GM21381 (cell line): ENCODE results near the gene FAM222B.
A peak's percentile ranks its signal among the peaks of the same experiment; 100 is the strongest.
"Not testable (repeated sequence)": the region's sequence is repeated elsewhere in the genome, so short reads cannot be mapped to it uniquely, and the experiment has no call there.

Experiments used
- ATAC-seq: cut with Tn5 transposase; IDR thresholded peaks from one replicate; pipeline ENCODE4 v1.9.1; 2021; ENCODE audit warnings: mild to moderate bottlenecking, moderate library complexity; ENCODE audit not compliant: unreplicated experiment

Gene FAM222B

GRCh38 chr17:28734712-28735241 lies 107.8 kb downstream of the FAM222B start:
- ATAC-seq: no peak

- ATAC-seq: no peak
These were observed 109.2 kb downstream of the FAM222B start for GRCh38 chr17:28733346-28733745.

GRCh38 chr17:28729950-28730330 lies 112.7 kb downstream of the FAM222B start:
- ATAC-seq: no peak

- ATAC-seq: peak; percentile 37
These were observed 114.0 kb downstream of the FAM222B start, which contains the start of gene NEK8 for GRCh38 chr17:28728364-28729200. NEK8 (plus strand) TSS chr17:28728788; CDS start chr17:28728814, 26 bp downstream.

GRCh38 chr17:28726627-28727491 lies 115.7 kb downstream of the FAM222B start:
- peak; percentile 38 for ATAC-seq

GRCh38 chr17:28726226-28726626 lies 116.4 kb downstream of the FAM222B start, which contains the start of gene TLCD1:
TLCD1 (minus strand) TSS chr17:28726233; CDS start chr17:28726097, 136 bp downstream.
- peak; percentile 7 for ATAC-seq

- peak; percentile 5 for ATAC-seq
These were observed 116.8 kb downstream of the FAM222B start for GRCh38 chr17:28725660-28726225.

GRCh38 chr17:28725166-28725659 lies 117.4 kb downstream of the FAM222B start:
- ATAC-seq: no peak

- no peak for ATAC-seq
These were observed 118.0 kb downstream of the FAM222B start for GRCh38 chr17:28724500-28725165.

GRCh38 chr17:28723836-28724499 lies 118.6 kb downstream of the FAM222B start:
- ATAC-seq: not testable (repeated sequence)

- ATAC-seq: no peak
These were observed 119.3 kb downstream of the FAM222B start for GRCh38 chr17:28723159-28723835.

GRCh38 chr17:28722417-28723158 lies 120.0 kb downstream of the FAM222B start:
- no peak for ATAC-seq

- not testable (repeated sequence) for ATAC-seq
These were observed 121.6 kb downstream of the FAM222B start for GRCh38 chr17:28720997-28721329.

- no peak for ATAC-seq
These were observed 122.2 kb downstream of the FAM222B start for GRCh38 chr17:28720247-28720996.

GRCh38 chr17:28719021-28719433 lies 123.6 kb downstream of the FAM222B start:
- ATAC-seq: peak; percentile 2

GRCh38 chr17:28718333-28719020 lies 124.1 kb downstream of the FAM222B start:
- ATAC-seq: no peak
